H1 (cell line): Measurements from ENCODE around the gene NID1. TPM values are rescaled to one million over a fixed set of nuclear protein-coding genes. Genes with fewer than 3 reads are reported as not detected.

Experiments
- CTCF ChIA-PET: fragments of 300-600 bp; sonication (Branson Sonifier 250); formaldehyde crosslinking; loops from one replicate; lab custom pipeline; 2021; ENCODE audit not compliant: partially characterized antibody; lab: Charles Lee
- POLR2A ChIA-PET: fragments of 300-600 bp; sonication (Branson Sonifier 250); formaldehyde crosslinking; loops from one replicate; lab custom pipeline; 2021; ENCODE audit warnings: inconsistent platforms; ENCODE audit not compliant: partially characterized antibody; lab: Charles Lee
- DNase-seq, 2 experiments: peaks; one replicate each; pipeline versions ENCODE4 v3.0.0 to v3.0.0-alpha.2; 2010 to 2022; ENCODE audit warnings: low spot score in 2 of 2, low read depth in 1 of 2, mixed read lengths in 1 of 2
- FAIRE-seq: peaks from 2 replicates; lab custom pipeline; 2011; peaks lifted over from hg19 to GRCh38; lab: Jason Lieb, UNC
- H2AFZ ChIP-seq: 2 replicates; pipeline ENCODE4 v1.8.1; 2012; ENCODE audit warnings: low read length, inconsistent platforms
- H2AK5ac ChIP-seq: 2 replicates; pipeline ENCODE4 v1.6.1; 2013; ENCODE audit warnings: low read depth, low read length
- H2BK120ac ChIP-seq: replicated peaks from 2 replicates; pipeline ENCODE3; 2013; ENCODE audit warnings: low read depth, low read length, inconsistent platforms
- H2BK12ac ChIP-seq: 2 replicates; pipeline ENCODE4 v1.6.1; 2013; ENCODE audit warnings: low read depth, low read length
- H2BK15ac ChIP-seq: 2 replicates; pipeline ENCODE4 v1.6.1; 2013; ENCODE audit warnings: low read length
- H2BK20ac ChIP-seq: 2 replicates; pipeline ENCODE4 v1.6.1; 2013; ENCODE audit warnings: low read length
- H2BK5ac ChIP-seq: 2 replicates; pipeline ENCODE4 v1.6.1; 2013; ENCODE audit warnings: low read depth, low read length
- H3K14ac ChIP-seq: 2 replicates; pipeline ENCODE4 v1.6.1; 2013; ENCODE audit warnings: inconsistent platforms; ENCODE audit not compliant: insufficient read length
- H3K18ac ChIP-seq: 2 replicates; pipeline ENCODE4 v1.6.1; 2013; ENCODE audit warnings: low read length; ENCODE audit errors: extremely low read depth
- H3K23ac ChIP-seq: 2 replicates; pipeline ENCODE4 v1.6.1; 2013; ENCODE audit warnings: inconsistent platforms; ENCODE audit not compliant: insufficient read length
- H3K23me2 ChIP-seq: 2 replicates; pipeline ENCODE4 v1.6.1; 2013; ENCODE audit warnings: low read depth, low read length
- H3K27ac ChIP-seq: 2 replicates; pipeline ENCODE4 v1.6.1; 2011; ENCODE audit warnings: low read depth, low read length, inconsistent platforms
- H3K27me3 ChIP-seq, 4 experiments: replicated peaks in 1 of 4; 1 replicate in 1 of 4; 2 replicates in 3 of 4; pipeline versions ENCODE4 v1.6.1 to v1.8.1; 2011 to 2013; ENCODE audit warnings: low read length in 3 of 4, mild to moderate bottlenecking in 3 of 4, inconsistent platforms in 2 of 4, mixed read lengths in 2 of 4, moderate library complexity in 1 of 4; ENCODE audit not compliant: control insufficient read depth in 3 of 4, insufficient read depth in 3 of 4; ENCODE audit errors: extremely low read depth in 1 of 4
- H3K36me3 ChIP-seq, 4 experiments: 2 replicates each; pipeline versions ENCODE4 v1.6.1 to v1.8.1; 2011 to 2013; ENCODE audit warnings: mild to moderate bottlenecking in 4 of 4, low read length in 3 of 4, moderate library complexity in 2 of 4, control low read depth in 1 of 4, inconsistent platforms in 1 of 4; ENCODE audit not compliant: insufficient read depth in 4 of 4, control insufficient read depth in 2 of 4
- H3K4ac ChIP-seq: replicated peaks from 2 replicates; pipeline ENCODE3; 2013; ENCODE audit warnings: low read length, low read depth, mixed read lengths, inconsistent platforms; ENCODE audit not compliant: insufficient read length
- H3K4me1 ChIP-seq, 4 experiments: replicated peaks in 1 of 4; 1 replicate in 1 of 4; 2 replicates in 3 of 4; pipeline versions ENCODE4 v1.6.1 to v1.8.1; 2011 to 2013; ENCODE audit warnings: low read length in 3 of 4, inconsistent platforms in 2 of 4, mixed read lengths in 1 of 4; ENCODE audit not compliant: insufficient read depth in 4 of 4, control insufficient read depth in 3 of 4
- H3K4me2 ChIP-seq, 2 experiments: 2 replicates each; pipeline versions ENCODE4 v1.6.1 to v1.8.1; 2011 to 2013; ENCODE audit warnings: low read depth in 2 of 2, low read length in 2 of 2, control low read depth in 1 of 2, inconsistent platforms in 1 of 2, mild to moderate bottlenecking in 1 of 2; ENCODE audit not compliant: insufficient read depth in 1 of 2
- H3K4me3 ChIP-seq, 4 experiments: fragments of 200-600, 300-600 bp in 1 of 4; sonication (generic), shearing (Covaris generic), sonication (Bioruptor Twin) in 1 of 4; 2 replicates each; pipeline versions ENCODE4 v1.5.1 to v1.8.1; 2011 to 2016; ENCODE audit warnings: low read length in 4 of 4, low read depth in 3 of 4, control low read depth in 2 of 4, inconsistent platforms in 2 of 4, mild to moderate bottlenecking in 2 of 4, mixed read lengths in 1 of 4, moderate library complexity in 1 of 4; ENCODE audit not compliant: insufficient read depth in 2 of 4; ENCODE audit errors: extremely low read depth in 1 of 4
- H3K56ac ChIP-seq: replicated peaks from 2 replicates; pipeline ENCODE3; 2013; ENCODE audit warnings: low read depth, mild to moderate bottlenecking, mixed read lengths, low read length, inconsistent platforms; ENCODE audit not compliant: insufficient read length
- H3K79me1 ChIP-seq: 2 replicates; pipeline ENCODE4 v1.6.1; 2013; ENCODE audit warnings: low read depth, low read length, control low read depth
- H3K79me2 ChIP-seq, 2 experiments: 2 replicates each; pipeline versions ENCODE4 v1.6.1 to v1.8.1; 2012 to 2013; ENCODE audit warnings: low read length in 2 of 2, mild to moderate bottlenecking in 2 of 2, inconsistent platforms in 1 of 2; ENCODE audit not compliant: insufficient read depth in 2 of 2, control insufficient read depth in 1 of 2
- H3K9ac ChIP-seq, 4 experiments: replicated peaks in 1 of 4; 1 replicate in 1 of 4; 2 replicates in 3 of 4; pipeline versions ENCODE4 v1.6.1 to v1.8.1; 2011 to 2013; ENCODE audit warnings: low read depth in 3 of 4, low read length in 3 of 4, control low read depth in 2 of 4, mild to moderate bottlenecking in 2 of 4, moderate library complexity in 2 of 4, inconsistent platforms in 1 of 4; ENCODE audit errors: extremely low read depth in 1 of 4
- H3K9me3 ChIP-seq, 2 experiments: 2 replicates each; pipeline versions ENCODE4 v1.6.1 to v1.8.1; 2012 to 2013; ENCODE audit warnings: mild to moderate bottlenecking in 2 of 2, moderate library complexity in 2 of 2, control low read depth in 1 of 2, inconsistent platforms in 1 of 2, low read depth in 1 of 2, low read length in 1 of 2, mixed read lengths in 1 of 2; ENCODE audit not compliant: insufficient read depth in 2 of 2
- H4K20me1 ChIP-seq, 2 experiments: replicated peaks in 1 of 2; 2 replicates each; pipeline versions ENCODE3 to v1.8.1; 2011 to 2013; ENCODE audit warnings: inconsistent platforms in 2 of 2, low read length in 2 of 2, mild to moderate bottlenecking in 1 of 2; ENCODE audit not compliant: insufficient read depth in 2 of 2, control insufficient read depth in 1 of 2
- H4K5ac ChIP-seq: 2 replicates; pipeline ENCODE4 v1.6.1; 2013; ENCODE audit warnings: low read length, low read depth, mixed read lengths, inconsistent platforms; ENCODE audit not compliant: insufficient read length
- H4K8ac ChIP-seq: 2 replicates; pipeline ENCODE4 v1.8.0; 2013; ENCODE audit warnings: mild to moderate bottlenecking, moderate library complexity, low read length, inconsistent platforms; ENCODE audit not compliant: insufficient read depth; ENCODE audit errors: extremely low read depth
- H4K91ac ChIP-seq: replicated peaks from 2 replicates; pipeline ENCODE3; 2013; ENCODE audit warnings: low read length, mixed read lengths, inconsistent platforms; ENCODE audit not compliant: insufficient read length
- CHD1 ChIP-seq: IDR thresholded peaks from 2 replicates; pipeline ENCODE4 v1.6.1; 2012; ENCODE audit warnings: low read depth, low read length, improper control_type of control experiment
- GTF2F1 ChIP-seq: IDR thresholded peaks from 2 replicates; pipeline ENCODE4 v1.6.1; 2012; ENCODE audit warnings: low read depth, low read length, improper control_type of control experiment, borderline replicate concordance
- JUND ChIP-seq: IDR thresholded peaks from 2 replicates; pipeline ENCODE4 v1.6.1; 2011; ENCODE audit warnings: mild to moderate bottlenecking, improper control_type of control experiment, low read length
- POLR2A ChIP-seq, 2 experiments: IDR thresholded peaks; 1 replicate in 1 of 2; 2 replicates in 1 of 2; pipeline ENCODE4 v1.6.1; 2011; ENCODE audit warnings: low read depth in 2 of 2, low read length in 2 of 2, mild to moderate bottlenecking in 2 of 2; ENCODE audit errors: control extremely low read depth in 1 of 2
- TAF7 ChIP-seq: optimal IDR thresholded peaks from 2 replicates; pipeline ENCODE3; 2011; ENCODE audit warnings: low read depth, mild to moderate bottlenecking, inconsistent platforms, low read length, moderate library complexity, borderline replicate concordance
- YY1 ChIP-seq: IDR thresholded peaks from 2 replicates; pipeline ENCODE4 v1.6.1; 2011; ENCODE audit warnings: low read depth, mild to moderate bottlenecking, low read length
- WGBS, 2 experiments: shearing (Covaris generic) in 1 of 2; methylation state at CpG; one replicate each; pipeline versions ENCODE4 v1.1.6 to v1.1.7; 2013 to 2015; ENCODE audit warnings: low lambda C conversion rate in 2 of 2, mixed read lengths in 2 of 2, inconsistent platforms in 1 of 2, low coverage in 1 of 2, missing lambda C conversion rate in 1 of 2; ENCODE audit not compliant: insufficient replicate concordance in 2 of 2, insufficient coverage in 1 of 2, insufficient read length in 1 of 2; ENCODE audit errors: extremely low coverage in 1 of 2, missing lambda C conversion rate in 1 of 2; 5-methylcytosine and 5-hydroxymethylcytosine counted together
- polyA plus RNA-seq, 7 experiments: library from polyadenylated mRNA; depleted of rRNA in 3 of 7; stranded (reverse) in 5 of 7; unstranded in 2 of 7; fragments of >200 nt in 5 of 7; fragments of 200-250 nt in 2 of 7; gene quantifications; 1 replicate in 5 of 7; 2 replicates in 1 of 7; 4 replicates in 1 of 7; pipeline versions ENCODE4 v1.2.1 to v1.2.3, GENCODE V29; 2011 to 2013; ENCODE audit warnings: missing spikeins in 2 of 7, mixed read lengths in 2 of 7
- total RNA-seq: library from RNA; stranded (reverse); fragmentation: NEBNext Ultra II Directional; extraction: Animal tissue kit (Norgen Biotek cat#: 25700); gene quantifications from 2 replicates; pipeline ENCODE4 v1.2.1, GENCODE V29; 2021
- TF ChIP-seq, protein P1 (sequence below): IDR thresholded peaks from 2 replicates; pipeline ENCODE4 v1.6.1; 2012; ENCODE audit warnings: inconsistent platforms

Gene NID1
- total and polyA plus RNA-seq, 2 of the 8 experiments (the other 6 are each of a cell fraction or from before 2014, with no cell fraction given), result 20.9 to 25.4 TPM

GRCh38 chr1:235997931-235998330 is 67.0 kb downstream of the NID1 start:
- Histone ChIP-seq H3K27ac (no peak overlapping the region), H3K9ac (no peak overlapping the region; a peak in 1 of 7 replicates), H3K9me3 (no peaks in the 10 kb centered on the region), H3K4me1 (0 out of 7 replicates have a peak, but pooled peaks cover 0 to 2% (median 0%) of the 10 kb centered on the region in 4 experiments), H3K4me2 (no peak overlapping the region), H3K36me3 (no peaks in the 10 kb centered on the region), H3K4me3 (no peak overlapping the region), H3K23me2 (no peaks in the 10 kb centered on the region), H2BK12ac (no peak overlapping the region), H4K8ac (no peak overlapping the region), H3K27me3 (no peaks in the 10 kb centered on the region), H3K79me2 (no peaks in the 10 kb centered on the region), H2BK20ac (no peak overlapping the region), H2BK5ac (no peak overlapping the region), H3K4ac (no peak overlapping the region), H4K20me1 (no peaks in the 10 kb centered on the region), H3K79me1 (no peaks in the 10 kb centered on the region), H2AK5ac (no peak overlapping the region), H3K14ac (no peak overlapping the region), H4K91ac (no peak overlapping the region), H2AFZ (no peak overlapping the region), H3K23ac (no peak overlapping the region), H3K56ac (no peak overlapping the region), H2BK15ac (no peak overlapping the region), H3K18ac (no peak overlapping the region), H4K5ac (no peak overlapping the region), H2BK120ac (no peak overlapping the region)
- 87% methylated on average over 5 of the region's 5 CpGs; no CpG with 5 or more reads in 1 of the 2 experiments for WGBS, 2 experiments
- TF ChIP-seq JUND (no peak), GTF2F1 (no peak), YY1 (no peak), TAF7 (no peak), POLR2A (IDR thresholded peaks at IDR 0.05; ENCODE audit: control extremely low read depth in 1 of 2, low read depth in 2 of 2, low read length in 2 of 2) (no peak), CHD1 (no peak)
- TF ChIP-seq, protein P1, sequence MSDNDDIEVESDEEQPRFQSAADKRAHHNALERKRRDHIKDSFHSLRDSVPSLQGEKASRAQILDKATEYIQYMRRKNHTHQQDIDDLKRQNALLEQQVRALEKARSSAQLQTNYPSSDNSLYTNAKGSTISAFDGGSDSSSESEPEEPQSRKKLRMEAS, result no peak
- FAIRE-seq, result no peak
- DNase-seq, result no peak
- POLR2A ChIA-PET, result no interaction called here
- CTCF ChIA-PET, result no interaction called here
